Body of pancreas (tissue), 4 donors: Measurements from ENCODE around the gene KRT73. TPM values are rescaled to one million over a fixed set of nuclear protein-coding genes. Genes with fewer than 3 reads are reported as not detected.

ENCODE experiments used
- ATAC-seq: fragments of 150-250 bp; one replicate; pipeline ENCODE4 v1.9.1; 2016
- DNase-seq, 4 donors: peaks; one replicate each; pipeline ENCODE4 v3.0.0-alpha.2; 2019
- H3K27ac ChIP-seq, 4 donors: fragments of 200-600 bp; sonication (generic); 1 replicate in 3 of 4; 2 replicates in 1 of 4; pipeline versions ENCODE4 v1.5.1 to v1.6.1; 2016 to 2019; ENCODE audit warnings: mild to moderate bottlenecking in 1 of 4, mixed read lengths in 1 of 4, moderate library complexity in 1 of 4
- H3K27me3 ChIP-seq, 2 donors: fragments of 200-600 bp; sonication (generic); one replicate each; pipeline ENCODE4 v1.6.0; 2016; ENCODE audit warnings: mild to moderate bottlenecking in 1 of 2
- H3K36me3 ChIP-seq, 2 donors: fragments of 200-600 bp; sonication (generic); replicated peaks in 1 of 2; 2 replicates each; pipeline ENCODE4 v1.5.1; 2016; ENCODE audit warnings: low read depth in 2 of 2; ENCODE audit not compliant: insufficient read depth in 1 of 2
- H3K4me1 ChIP-seq: fragments of 200-600 bp; sonication (generic); one replicate; pipeline ENCODE4 v1.6.0; 2016
- H3K4me3 ChIP-seq, 2 donors: fragments of 200-600 bp; sonication (generic); 1 replicate in 1 of 2; 2 replicates in 1 of 2; pipeline ENCODE4 v1.5.1; 2016 to 2019
- H3K9me3 ChIP-seq, 3 donors: fragments of 200-600 bp; sonication (generic); 1 replicate in 2 of 3; 2 replicates in 1 of 3; pipeline ENCODE4 v1.5.1; 2016
- POLR2A ChIP-seq, 3 donors: fragments of 450-650 bp; IDR thresholded peaks; one replicate each; pipeline ENCODE4 v1.6.1; 2016; ENCODE audit warnings: antibody characterized with exemption in 3 of 3, mild to moderate bottlenecking in 2 of 3
- WGBS, 2 donors: methylation state at CpG; one replicate each; pipeline ENCODE4 v1.1.5; 2017; 5-methylcytosine and 5-hydroxymethylcytosine counted together
- intact Hi-C: fragments of 100-400 bp; cut with DNase I; formaldehyde crosslinking; loops from one replicate; pipeline ENCODE4 v1.15.1; 2023
- total RNA-seq, 2 donors: library from RNA; depleted of rRNA; stranded (reverse); fragments of >200 nt; gene quantifications; one replicate each; pipeline ENCODE4 v1.1.0, GENCODE V29; 2016
- TF ChIP-seq, protein P1 (sequence below), 7 experiments: fragments of 450-650 bp in 4 of 7; fragments of 200-600 bp in 3 of 7; sonication (generic) in 3 of 7; IDR thresholded peaks; one replicate each; pipeline ENCODE4 v1.5.1; 2016 to 2019; ENCODE audit warnings: antibody characterized with exemption in 7 of 7

The KRT73 gene
- 1 to 10 TPM in 1 of 2 donors, not detected in 1; 1.3 TPM for total RNA-seq

DNA sequence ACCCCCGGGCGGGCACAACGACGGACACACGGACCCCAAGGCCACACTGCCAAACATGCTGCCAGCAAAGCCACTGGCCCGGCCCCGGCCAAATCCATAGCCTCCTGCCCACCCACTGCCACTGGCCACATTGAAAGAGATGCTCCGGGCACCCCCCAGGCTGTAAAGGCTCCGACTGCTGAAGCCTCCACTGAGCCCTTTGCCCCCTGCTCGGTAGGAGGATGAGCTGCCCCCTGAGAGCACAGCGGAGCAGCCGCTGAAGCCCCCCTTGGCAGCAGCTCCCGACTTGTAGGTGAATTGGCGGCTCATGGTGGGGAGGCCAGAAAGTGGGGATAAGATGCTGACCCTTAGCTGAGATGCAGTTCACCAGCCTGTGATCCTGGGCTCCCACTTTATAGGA lies at the start of gene KRT73:
TSS of gene KRT73 (minus strand) at position 344 of the 400 bp plus-strand sequence. CDS start at position 309, 35 bp downstream.
- intact Hi-C loops = no loop called here
- TF ChIP-seq POLR2A (IDR thresholded peaks at IDR 0.05) = no peak
- TF ChIP-seq, protein P1, sequence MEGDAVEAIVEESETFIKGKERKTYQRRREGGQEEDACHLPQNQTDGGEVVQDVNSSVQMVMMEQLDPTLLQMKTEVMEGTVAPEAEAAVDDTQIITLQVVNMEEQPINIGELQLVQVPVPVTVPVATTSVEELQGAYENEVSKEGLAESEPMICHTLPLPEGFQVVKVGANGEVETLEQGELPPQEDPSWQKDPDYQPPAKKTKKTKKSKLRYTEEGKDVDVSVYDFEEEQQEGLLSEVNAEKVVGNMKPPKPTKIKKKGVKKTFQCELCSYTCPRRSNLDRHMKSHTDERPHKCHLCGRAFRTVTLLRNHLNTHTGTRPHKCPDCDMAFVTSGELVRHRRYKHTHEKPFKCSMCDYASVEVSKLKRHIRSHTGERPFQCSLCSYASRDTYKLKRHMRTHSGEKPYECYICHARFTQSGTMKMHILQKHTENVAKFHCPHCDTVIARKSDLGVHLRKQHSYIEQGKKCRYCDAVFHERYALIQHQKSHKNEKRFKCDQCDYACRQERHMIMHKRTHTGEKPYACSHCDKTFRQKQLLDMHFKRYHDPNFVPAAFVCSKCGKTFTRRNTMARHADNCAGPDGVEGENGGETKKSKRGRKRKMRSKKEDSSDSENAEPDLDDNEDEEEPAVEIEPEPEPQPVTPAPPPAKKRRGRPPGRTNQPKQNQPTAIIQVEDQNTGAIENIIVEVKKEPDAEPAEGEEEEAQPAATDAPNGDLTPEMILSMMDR (IDR thresholded peaks at IDR 0.05) = no peak
- 57 to 70% methylated on average over 8 to 14 of the region's 14 CpGs for WGBS, 2 donors
- Histone ChIP-seq H3K4me1 (no peaks in the 10 kb centered on the region), H3K4me3 (no peak within 1 kb of the TSS), H3K36me3 (no peaks in the 10 kb centered on the region), H3K27me3 (no peaks in the 10 kb centered on the region), H3K27ac (no peak within 1 kb of the TSS), H3K9me3 (no peaks in the 10 kb centered on the region)
- no peak for DNase-seq
- no peak for ATAC-seq

- TF ChIP-seq POLR2A (IDR thresholded peaks at IDR 0.05) = no peak
- TF ChIP-seq, protein P1 (IDR thresholded peaks at IDR 0.05) = no peak
- H3K4me1 ChIP-seq = no peaks in the 10 kb centered on the region
- H3K27me3 ChIP-seq = no peaks in the 10 kb centered on the region
- no peaks in the 10 kb centered on the region for H3K9me3 ChIP-seq
- no peak for ATAC-seq
- DNase-seq = no peak
- H3K27ac ChIP-seq = no peak overlapping the region
- no peaks in the 10 kb centered on the region for H3K36me3 ChIP-seq
- H3K4me3 ChIP-seq = no peak overlapping the region
- intact Hi-C loops = no loop called here
- 69 to 75% methylated on average over 7 of the region's 7 CpGs for WGBS, 2 donors
Measured at GRCh38 chr12:52667931-52668330, 49.6 kb upstream of the KRT73 start.

GRCh38 chr12:52667509-52667908 lies 49.1 kb upstream of the KRT73 start:
- Histone ChIP-seq H3K4me3 (no peak overlapping the region), H3K36me3 (no peaks in the 10 kb centered on the region), H3K27me3 (no peaks in the 10 kb centered on the region), H3K4me1 (no peaks in the 10 kb centered on the region), H3K27ac (no peak overlapping the region), H3K9me3 (no peaks in the 10 kb centered on the region)
- intact Hi-C loops = no loop called here
- no peak for DNase-seq
- TF ChIP-seq, protein P1 (IDR thresholded peaks at IDR 0.05) = peak in 3 of 7 experiments; percentile 8 to 21 (median 18)
- TF ChIP-seq POLR2A (IDR thresholded peaks at IDR 0.05) = no peak
- WGBS, 2 donors = 41 to 53% methylated on average over 9 of the region's 9 CpGs
- ATAC-seq = no peak

DNA sequence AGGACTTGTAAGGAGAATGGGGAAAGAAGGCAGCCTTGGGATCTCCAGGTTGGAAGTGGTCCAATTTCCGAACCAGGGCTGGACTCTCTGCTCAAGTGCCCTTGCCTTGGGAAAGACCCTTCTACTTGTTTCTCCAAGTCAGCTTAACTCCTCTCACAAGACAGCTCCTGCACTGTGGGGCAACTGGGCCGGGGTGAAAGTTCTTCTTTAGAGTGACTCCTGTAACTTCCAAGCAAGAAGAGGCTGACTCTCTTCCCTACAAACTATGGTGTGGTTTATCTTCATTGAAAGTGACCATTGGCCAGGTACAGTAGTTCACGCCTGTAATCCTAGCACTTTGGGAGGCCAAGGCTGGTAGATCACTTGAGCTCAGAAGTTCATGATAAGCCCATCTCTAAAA lies 48.1 kb upstream of the KRT73 start:
- WGBS, 2 donors = 57 to 60% methylated on average over 2 to 3 of the region's 3 CpGs
- DNase-seq = no peak
- intact Hi-C loops = no loop called here
- Histone ChIP-seq H3K36me3 (no peaks in the 10 kb centered on the region), H3K9me3 (no peaks in the 10 kb centered on the region), H3K27ac (no peak overlapping the region), H3K4me3 (no peak overlapping the region), H3K27me3 (no peaks in the 10 kb centered on the region), H3K4me1 (no peaks in the 10 kb centered on the region)
- no peak for TF ChIP-seq POLR2A (IDR thresholded peaks at IDR 0.05)
- TF ChIP-seq, protein P1 (IDR thresholded peaks at IDR 0.05) = no peak
- ATAC-seq = no peak

GRCh38 chr12:52663420-52663819 lies 45.1 kb upstream of the KRT73 start:
- Histone ChIP-seq H3K27me3 (no peaks in the 10 kb centered on the region), H3K9me3 (no peaks in the 10 kb centered on the region), H3K4me3 (no peak overlapping the region), H3K27ac (no peak overlapping the region), H3K36me3 (no peaks in the 10 kb centered on the region), H3K4me1 (no peaks in the 10 kb centered on the region)
- ATAC-seq (no peak), DNase-seq (no peak)
- TF ChIP-seq, protein P1 (IDR thresholded peaks at IDR 0.05) = no peak
- TF ChIP-seq POLR2A (IDR thresholded peaks at IDR 0.05) = no peak
- intact Hi-C loops = no loop called here
